ENCODE measurements around the gene SHB.

- TF ChIP-seq CTCF (IDR thresholded peaks at IDR 0.05) (no peak), POLR2A (IDR thresholded peaks at IDR 0.05) (no peak)
Observed at GRCh38 chr9:38065369-38066075, 3.5 kb downstream of the SHB start.
